ENCODE data around the gene AP5M1.

Gene AP5M1

DNA sequence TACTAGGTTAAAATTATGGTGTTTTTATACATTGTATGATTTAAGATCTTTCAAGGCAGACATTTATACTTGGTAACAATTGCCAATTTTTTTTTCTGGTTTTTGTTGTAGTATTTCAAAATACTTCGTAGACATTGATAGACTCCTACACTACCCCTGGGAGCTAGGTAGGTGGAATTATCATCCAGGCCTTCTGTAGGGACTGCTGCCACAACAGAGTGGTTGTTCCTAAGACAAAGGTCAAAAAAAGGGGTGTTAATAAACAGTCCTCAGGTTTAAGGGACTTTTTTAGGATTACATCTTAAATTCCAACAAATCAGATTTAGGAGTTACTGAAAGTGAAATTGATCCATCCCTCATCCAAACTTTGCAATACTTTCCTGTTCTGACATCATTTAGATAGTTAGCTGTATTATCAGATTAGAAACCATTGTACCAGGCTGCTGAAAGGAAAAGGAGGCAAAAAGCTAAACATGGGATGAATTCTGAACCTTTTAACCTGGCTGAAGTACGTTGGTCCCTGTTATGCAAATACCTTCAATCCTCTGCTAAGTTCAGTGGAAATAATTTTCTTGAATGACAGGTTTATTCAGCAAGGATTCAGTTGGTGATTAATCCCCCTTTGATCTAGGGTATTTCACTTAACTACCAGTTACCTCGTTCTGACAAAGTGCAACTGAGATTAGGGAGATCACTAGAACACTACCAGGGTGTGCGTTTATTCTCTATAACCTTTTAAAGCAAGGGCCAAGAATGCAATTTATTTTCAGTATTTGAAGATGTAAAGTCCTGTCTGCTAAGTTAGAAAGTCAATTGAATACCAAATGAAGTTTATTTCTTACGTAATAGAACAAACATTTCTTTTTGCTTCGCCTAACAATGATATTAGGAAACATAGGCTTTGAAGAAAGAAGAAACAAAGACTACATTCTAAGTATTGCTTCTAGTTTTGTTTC lies 23.2 kb downstream of the AP5M1 start:
- TF ChIP-seq CTCF (IDR thresholded peaks at IDR 0.05) = no peak
- Histone ChIP-seq H3K27ac (no peak overlapping the region), H3K4me3 (no peak overlapping the region)
- no peak for DNase-seq (ENCODE audit: low spot score)

- H3K4me3 ChIP-seq = no peak overlapping the region
- no peak for DNase-seq (ENCODE audit: low spot score)
- no peak for TF ChIP-seq CTCF (IDR thresholded peaks at IDR 0.05)
Observed at GRCh38 chr14:57293866-57294837, 25.4 kb downstream of the AP5M1 start.

DNA sequence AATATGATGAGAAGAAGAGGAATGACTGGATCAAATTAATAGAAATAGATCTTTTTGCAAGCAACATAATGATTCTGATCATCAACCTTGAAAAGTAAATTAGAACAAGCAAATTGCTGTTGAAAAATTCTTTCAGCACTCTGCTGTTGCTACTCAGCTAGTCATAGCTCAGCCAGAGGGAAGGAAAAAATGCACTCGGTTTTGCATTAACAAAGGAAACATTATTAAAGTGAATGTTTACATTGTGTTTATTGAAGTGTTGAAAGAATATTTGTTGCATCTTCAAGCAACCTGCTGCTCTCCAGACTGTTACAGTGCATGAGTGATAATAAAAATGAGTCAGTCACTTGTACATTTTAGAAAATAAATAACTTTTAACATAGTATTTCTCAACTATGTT lies 26.5 kb downstream of the AP5M1 start:
- Histone ChIP-seq H3K4me3 (no peak overlapping the region), H3K27ac (no peak overlapping the region)
- TF ChIP-seq CTCF (IDR thresholded peaks at IDR 0.05) = no peak
- DNase-seq (ENCODE audit: low spot score) = no peak

More at GRCh38 chr14:57293866-57294837, 25.4 kb downstream of the AP5M1 start:
- H3K27ac ChIP-seq = no peak overlapping the region

DNA sequence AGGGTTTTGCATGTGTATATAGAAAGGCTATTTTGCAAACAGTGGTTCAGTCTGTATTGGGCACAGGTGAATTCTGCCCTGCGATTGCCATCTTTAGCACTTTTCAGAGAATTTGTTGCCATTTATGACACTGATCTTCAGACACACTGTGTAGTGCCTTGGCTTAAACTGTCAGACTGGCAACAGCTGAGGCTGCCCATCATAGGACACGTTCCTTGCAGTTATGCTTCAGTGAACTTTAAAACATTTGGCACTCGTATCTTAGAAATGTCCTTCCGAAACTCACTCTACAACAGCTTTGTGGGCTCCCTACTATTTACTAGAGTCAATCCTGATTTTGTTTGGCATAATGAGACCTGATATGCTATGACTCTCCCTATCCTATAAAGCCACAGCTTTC lies 29.1 kb downstream of the AP5M1 start:
- H3K4me3 ChIP-seq = no peak overlapping the region
- H3K27ac ChIP-seq = no peak overlapping the region
- no peak for TF ChIP-seq CTCF (IDR thresholded peaks at IDR 0.05)
- DNase-seq (ENCODE audit: low spot score) = no peak

DNA sequence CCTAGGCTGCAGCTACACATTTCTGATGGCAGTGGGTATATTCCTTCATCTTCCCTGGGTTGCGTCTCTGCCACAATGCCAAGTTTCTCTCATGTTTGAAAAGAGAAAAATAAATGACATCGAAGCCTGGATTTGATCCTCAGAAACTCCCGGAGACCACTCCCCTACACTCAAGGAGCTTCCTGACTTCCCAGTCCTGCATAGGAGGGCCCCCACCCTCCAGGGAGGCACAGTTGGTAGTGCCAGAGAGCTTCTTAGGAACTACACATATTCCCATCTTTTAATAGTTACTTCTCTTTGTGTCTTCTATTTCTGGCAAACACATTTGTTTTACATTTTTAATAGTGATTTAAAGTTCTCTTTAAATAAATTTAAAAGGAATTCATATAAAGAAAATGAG lies 30.7 kb downstream of the AP5M1 start:
- DNase-seq (ENCODE audit: low spot score) = no peak
- Histone ChIP-seq H3K27ac (no peak overlapping the region), H3K4me3 (no peak overlapping the region)
- TF ChIP-seq CTCF (IDR thresholded peaks at IDR 0.05) = no peak

GRCh38 chr14:57302883-57303282 lies 34.1 kb downstream of the AP5M1 start:
- DNase-seq (ENCODE audit: low spot score) = no peak
- TF ChIP-seq CTCF (IDR thresholded peaks at IDR 0.05) = no peak
- Histone ChIP-seq H3K27ac (no peak overlapping the region), H3K4me3 (no peak overlapping the region)

All from coronary artery (tissue), 2 donors.